Stomach (tissue), 9 donors: ENCODE results near the gene BBS9. TPM values are rescaled to one million over a fixed set of nuclear protein-coding genes. Genes with fewer than 3 reads are reported as not detected.

Experiments used
- DNase-seq, 2 donors: peaks; one replicate each; pipeline versions ENCODE4 v3.0.0 to v3.0.0-alpha.2; 2013 to 2019
- H3K27ac ChIP-seq, 5 donors: fragments of 200-600 bp in 4 of 5; sonication (generic) in 4 of 5; one replicate each; pipeline ENCODE4 v1.5.1; 2013 to 2019; ENCODE audit warnings: mild to moderate bottlenecking in 1 of 5, moderate library complexity in 1 of 5
- H3K27me3 ChIP-seq, 3 donors: fragments of 200-600 bp; sonication (generic); one replicate each; pipeline ENCODE4 v1.5.1; 2017 to 2019; ENCODE audit warnings: mixed run types in 1 of 3
- H3K36me3 ChIP-seq, 4 donors: fragments of 200-600 bp; sonication (generic); 1 replicate in 3 of 4; 2 replicates in 1 of 4; pipeline ENCODE4 v1.5.1; 2016 to 2019
- H3K4me1 ChIP-seq, 4 donors: fragments of 200-600 bp; sonication (generic); one replicate each; pipeline ENCODE4 v1.5.1; 2016 to 2019
- H3K4me3 ChIP-seq, 4 donors: fragments of 200-600 bp; sonication (generic) in 3 of 4; one replicate each; pipeline ENCODE4 v1.5.1; 2016 to 2019; ENCODE audit warnings: mild to moderate bottlenecking in 1 of 4
- H3K9me3 ChIP-seq, 4 donors: fragments of 200-600 bp; sonication (generic); one replicate each; pipeline ENCODE4 v1.5.1; 2016 to 2019
- EP300 ChIP-seq: sonication (generic); formaldehyde crosslinking; IDR thresholded peaks from one replicate; pipeline ENCODE4 v1.6.1; 2017; ENCODE audit warnings: antibody characterized with exemption
- POLR2A ChIP-seq, 4 donors: fragments of 450-650 bp; IDR thresholded peaks; one replicate each; pipeline ENCODE4 v1.6.1; 2016; ENCODE audit warnings: antibody characterized with exemption in 4 of 4, control low read depth in 2 of 4, mild to moderate bottlenecking in 1 of 4, moderate library complexity in 1 of 4
- POLR2AphosphoS5 ChIP-seq, 3 donors: sonication (generic); formaldehyde crosslinking; IDR thresholded peaks; one replicate each; pipeline ENCODE4 v1.6.1; 2016; ENCODE audit warnings: antibody characterized with exemption in 3 of 3
- WGBS, 5 donors: extraction: QIAGEN DNeasy Blood & Tissue Kit in 3 of 5; methylation state at CpG; one replicate each; pipeline versions ENCODE4 v1.1.5 to v1.1.7; 2013 to 2018; 5-methylcytosine and 5-hydroxymethylcytosine counted together
- intact Hi-C: fragments of 100-400 bp; cut with DNase I; formaldehyde crosslinking; loops from one replicate; pipeline ENCODE4 v1.15.1; 2023; ENCODE audit warnings: low total_unique reads
- polyA plus RNA-seq, 3 donors: library from polyadenylated mRNA; stranded (reverse); fragments of 200-250 nt; gene quantifications; one replicate each; pipeline ENCODE4 v1.2.3, GENCODE V29; 2013
- total RNA-seq, 5 donors: library from RNA; depleted of rRNA; stranded (reverse); fragments of >200 nt; gene quantifications; one replicate each; pipeline versions ENCODE4 v1.1.0 to v1.2.3, GENCODE V29; 2014 to 2016
- TF ChIP-seq, protein P1 (sequence below), 7 experiments: fragments of 450-650 bp in 4 of 7; fragments of 200-600 bp in 3 of 7; sonication (generic) in 3 of 7; IDR thresholded peaks; one replicate each; pipeline ENCODE4 v1.5.1; 2016 to 2019; ENCODE audit warnings: antibody characterized with exemption in 7 of 7, control low read depth in 2 of 7, mild to moderate bottlenecking in 1 of 7
- donor health status: healthy with polysubstance abuse.
- donor health status: Bipolar disorder and iron deficiency.
- donor health status: healthy.

The BBS9 gene
- total and polyA plus RNA-seq, 8 donors, result 3.2 to 43.9 (median 5.9) TPM

DNA sequence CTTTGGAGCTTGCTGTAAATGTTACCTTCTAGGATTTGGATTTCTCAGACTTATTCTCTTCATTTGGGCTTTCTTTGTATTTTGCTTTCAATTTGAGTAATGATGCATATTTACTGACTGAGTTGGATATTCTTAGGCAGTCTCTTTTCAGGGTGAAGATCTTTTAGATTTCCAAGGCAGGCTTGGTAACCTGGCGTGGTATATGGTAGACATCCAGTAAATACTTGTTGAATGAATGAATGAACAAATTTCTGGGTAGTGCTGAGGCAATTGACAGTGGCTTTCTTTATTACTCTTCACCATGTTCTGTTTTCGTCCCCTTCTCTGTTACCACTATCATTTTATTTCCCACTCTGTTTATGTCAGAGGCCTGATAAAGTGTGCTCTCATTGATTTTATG, 27.1 kb downstream of the BBS9 start:
- H3K27me3 ChIP-seq, result no peaks in the 10 kb centered on the region
- intact Hi-C loops, result no loop called here
- no peak for DNase-seq
- TF ChIP-seq POLR2A (IDR thresholded peaks at IDR 0.05) (no peak), POLR2AphosphoS5 (IDR thresholded peaks at IDR 0.05) (no peak), EP300 (no peak)
- TF ChIP-seq, protein P1, sequence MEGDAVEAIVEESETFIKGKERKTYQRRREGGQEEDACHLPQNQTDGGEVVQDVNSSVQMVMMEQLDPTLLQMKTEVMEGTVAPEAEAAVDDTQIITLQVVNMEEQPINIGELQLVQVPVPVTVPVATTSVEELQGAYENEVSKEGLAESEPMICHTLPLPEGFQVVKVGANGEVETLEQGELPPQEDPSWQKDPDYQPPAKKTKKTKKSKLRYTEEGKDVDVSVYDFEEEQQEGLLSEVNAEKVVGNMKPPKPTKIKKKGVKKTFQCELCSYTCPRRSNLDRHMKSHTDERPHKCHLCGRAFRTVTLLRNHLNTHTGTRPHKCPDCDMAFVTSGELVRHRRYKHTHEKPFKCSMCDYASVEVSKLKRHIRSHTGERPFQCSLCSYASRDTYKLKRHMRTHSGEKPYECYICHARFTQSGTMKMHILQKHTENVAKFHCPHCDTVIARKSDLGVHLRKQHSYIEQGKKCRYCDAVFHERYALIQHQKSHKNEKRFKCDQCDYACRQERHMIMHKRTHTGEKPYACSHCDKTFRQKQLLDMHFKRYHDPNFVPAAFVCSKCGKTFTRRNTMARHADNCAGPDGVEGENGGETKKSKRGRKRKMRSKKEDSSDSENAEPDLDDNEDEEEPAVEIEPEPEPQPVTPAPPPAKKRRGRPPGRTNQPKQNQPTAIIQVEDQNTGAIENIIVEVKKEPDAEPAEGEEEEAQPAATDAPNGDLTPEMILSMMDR (IDR thresholded peaks at IDR 0.05), result no peak
- 86 to 96% (median 94%) methylated on average over 2 of the region's 2 CpGs for WGBS, 5 donors
- H3K4me1 ChIP-seq, result no peaks in the 10 kb centered on the region
- no peak overlapping the region for H3K4me3 ChIP-seq
- H3K27ac ChIP-seq, result no peak overlapping the region
- no peaks in the 10 kb centered on the region for H3K9me3 ChIP-seq
- peaks cover 0 to 25% (median 13%) of the 10 kb centered on the region in 4 donors for H3K36me3 ChIP-seq

GRCh38 chr7:33157311-33157710, 27.9 kb downstream of the BBS9 start:
- no peak for DNase-seq
- no peaks in the 10 kb centered on the region for H3K27me3 ChIP-seq
- 23 to 48% (median 33%) methylated on average over 1 of the region's 1 CpG for WGBS, 5 donors
- H3K36me3 ChIP-seq, result peaks cover 0 to 25% (median 13%) of the 10 kb centered on the region in 4 donors
- TF ChIP-seq POLR2A (IDR thresholded peaks at IDR 0.05) (no peak), EP300 (no peak), POLR2AphosphoS5 (IDR thresholded peaks at IDR 0.05) (no peak)
- TF ChIP-seq, protein P1 (IDR thresholded peaks at IDR 0.05), result no peak
- intact Hi-C loops, result no loop called here
- H3K9me3 ChIP-seq, result no peaks in the 10 kb centered on the region
- no peak overlapping the region for H3K27ac ChIP-seq
- H3K4me3 ChIP-seq, result no peak overlapping the region
- H3K4me1 ChIP-seq, result no peaks in the 10 kb centered on the region

DNA sequence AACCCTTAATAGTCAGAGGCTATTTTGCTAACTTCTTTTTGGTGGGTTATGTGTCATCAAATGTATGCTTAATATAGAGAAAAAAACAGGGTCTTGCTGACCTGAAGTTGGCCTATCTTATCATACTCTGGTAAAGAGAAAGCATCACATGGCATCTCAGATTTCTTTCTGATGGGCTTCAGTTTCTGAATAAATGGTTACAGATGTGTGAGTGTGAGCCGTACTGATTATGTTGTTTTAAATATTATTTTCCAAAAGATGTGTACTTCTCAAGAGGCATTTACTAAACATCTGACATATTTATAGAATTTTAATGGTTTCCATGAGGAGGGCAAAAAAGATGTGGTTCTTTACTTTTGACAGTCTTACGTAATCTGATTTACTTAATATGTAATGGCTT, 28.4 kb downstream of the BBS9 start:
- H3K9me3 ChIP-seq, result no peaks in the 10 kb centered on the region
- no peak for DNase-seq
- WGBS, 5 donors, result 46 to 88% (median 53%) methylated on average over 2 of the region's 2 CpGs
- no peaks in the 10 kb centered on the region for H3K4me1 ChIP-seq
- H3K27me3 ChIP-seq, result no peaks in the 10 kb centered on the region
- H3K36me3 ChIP-seq, result peaks cover 0 to 25% (median 12%) of the 10 kb centered on the region in 4 donors
- intact Hi-C loops, result no loop called here
- H3K27ac ChIP-seq, result no peak overlapping the region
- TF ChIP-seq EP300 (no peak), POLR2AphosphoS5 (IDR thresholded peaks at IDR 0.05) (no peak), POLR2A (IDR thresholded peaks at IDR 0.05) (no peak)
- TF ChIP-seq, protein P1 (IDR thresholded peaks at IDR 0.05), result no peak
- H3K4me3 ChIP-seq, result no peak overlapping the region

DNA sequence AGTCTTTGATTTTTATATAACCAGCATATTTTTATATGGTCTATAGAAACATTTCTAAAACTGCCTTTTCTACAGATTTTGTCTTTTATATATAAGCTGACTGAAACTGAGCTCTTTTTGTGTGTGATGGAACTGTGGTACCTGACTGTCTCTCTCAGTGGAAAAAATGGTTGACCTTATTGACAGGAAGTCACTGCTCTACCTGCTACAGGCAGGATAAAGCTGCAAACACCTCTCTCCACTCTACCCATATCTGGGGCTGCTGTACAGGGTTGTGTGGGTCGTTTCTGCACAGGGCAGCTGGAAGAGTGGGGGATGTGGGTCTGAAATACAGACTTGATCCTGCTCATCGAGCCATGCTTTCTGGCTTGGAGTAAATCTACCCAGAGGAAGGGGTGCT, 48.5 kb downstream of the BBS9 start:
- no peaks in the 10 kb centered on the region for H3K27me3 ChIP-seq
- no peak for TF ChIP-seq POLR2A (IDR thresholded peaks at IDR 0.05)
- TF ChIP-seq, protein P1 (IDR thresholded peaks at IDR 0.05), result no peak
- TF ChIP-seq EP300, result no peak
- TF ChIP-seq POLR2AphosphoS5 (IDR thresholded peaks at IDR 0.05), result no peak
- no peak overlapping the region for H3K27ac ChIP-seq
- H3K4me1 ChIP-seq, result peaks cover 0 to under 1% (median 0%) of the 10 kb centered on the region in 4 donors
- H3K36me3 ChIP-seq, result peaks cover 0 to 33% (median 18%) of the 10 kb centered on the region in 4 donors
- 55 to 80% (median 73%) methylated on average over 2 of the region's 2 CpGs for WGBS, 5 donors
- H3K9me3 ChIP-seq, result peaks cover 0 to 15% (median 2%) of the 10 kb centered on the region in 4 donors
- intact Hi-C loops, result no loop called here
- no peak overlapping the region for H3K4me3 ChIP-seq
- no peak for DNase-seq
